DND-41 (cell line): ENCODE data around the gene CFAP97.

Experiments used
- CTCF ChIP-seq: IDR thresholded peaks from 2 replicates; pipeline ENCODE4 v1.5.1; 2012; ENCODE audit warnings: borderline replicate concordance, low read length, moderate library complexity, mild to moderate bottlenecking; ENCODE audit not compliant: poor library complexity, severe bottlenecking; ENCODE audit errors: extremely low read depth
- EZH2 ChIP-seq: IDR thresholded peaks from 3 replicates; pipeline ENCODE4 v1.6.1; 2012; ENCODE audit warnings: borderline replicate concordance, low read depth, mild to moderate bottlenecking, moderate library complexity, low read length, inconsistent platforms; ENCODE audit not compliant: severe bottlenecking

- TF ChIP-seq CTCF (no peak), EZH2 (no peak)
Observed at GRCh38 chr4:185189606-185190305, 14.0 kb downstream of the CFAP97 start.
